ENCODE results near the gene KIF26A. TPM values are rescaled to one million over a fixed set of nuclear protein-coding genes. Genes with fewer than 3 reads are reported as not detected.

KIF26A gene
- total and polyA plus RNA-seq, 2 of the 13 experiments (the other 11 are each of a cell fraction or from before 2014, with no cell fraction given) = not detected

- intact Hi-C loops (cut with micrococcal nuclease; ENCODE audit: unreplicated experiment) (no loop called here), in situ Hi-C loops (cut with HindIII; ENCODE audit: extremely low pct_ligation_motif_present, low pct_unique_long_range_greater_than_20kb) (no loop called here)
- Histone ChIP-seq H4K20me1 (ENCODE audit: insufficient read depth, low read length) (no peaks in the 10 kb centered on the region), H3K27me3 (ENCODE audit: control insufficient read depth in 1 of 2, insufficient read depth in 2 of 2, low read length in 2 of 2) (peaks cover 4 to 29% of the 10 kb centered on the region in 2 experiments), H3K9ac (ENCODE audit: insufficient read depth, low read depth, low read length) (no peak overlapping the region), H3K27ac (ENCODE audit: extremely low read length, insufficient read depth, low read length) (no peak overlapping the region), H3K4me1 (ENCODE audit: insufficient read depth, low read length) (no peaks in the 10 kb centered on the region), H3K4me3 (replicated peaks in 1 of 3; ENCODE audit: insufficient read depth in 1 of 3, low read depth in 2 of 3, low read length in 3 of 3) (no peak overlapping the region), H3K36me3 (replicated peaks in 1 of 2; ENCODE audit: control insufficient read depth in 1 of 2, insufficient read depth in 2 of 2, low read length in 2 of 2) (no peaks in the 10 kb centered on the region), H2AFZ (ENCODE audit: low read length) (no peak overlapping the region), H3K4me2 (ENCODE audit: low read depth, low read length) (no peak overlapping the region), H3K79me2 (ENCODE audit: insufficient read depth, low read length) (no peaks in the 10 kb centered on the region), H3K9me3 (ENCODE audit: low read length) (no peaks in the 10 kb centered on the region)
- ATAC-seq (no peak), DNase-seq (ENCODE audit: low spot score) (no peak), FAIRE-seq (no peak)
- BruUV-seq (replicated peaks) = no TSS peak
- no peak for TF ChIP-seq ZHX2 (IDR thresholded peaks at IDR 0.05; ENCODE audit: low read depth)
- no peak for TF ChIP-seq ZHX2 (CRISPR knock-in tag; IDR thresholded peaks at IDR 0.05; ENCODE audit: borderline replicate concordance)
- no peak for TF ChIP-seq WIZ (CRISPR knock-in tag; IDR thresholded peaks at IDR 0.05)
- TF ChIP-seq UBTF (CRISPR knock-in tag; IDR thresholded peaks at IDR 0.05) = no peak
- TF ChIP-seq NR2C2 (CRISPR knock-in tag; IDR thresholded peaks at IDR 0.05; ENCODE audit: borderline replicate concordance) = no peak
- TF ChIP-seq ZFP36L2 (CRISPR knock-in tag; IDR thresholded peaks at IDR 0.05) = no peak
- no peak for TF ChIP-seq ZNF282 (IDR thresholded peaks at IDR 0.05; ENCODE audit: partially characterized antibody)
- TF ChIP-seq RORA (CRISPR knock-in tag; IDR thresholded peaks at IDR 0.05) = no peak
- no peak for TF ChIP-seq ZNF678 (CRISPR knock-in tag; IDR thresholded peaks at IDR 0.05)
- no peak for TF ChIP-seq ZNF784 (CRISPR knock-in tag; IDR thresholded peaks at IDR 0.05; ENCODE audit: borderline replicate concordance)
- TF ChIP-seq ZNF441 (CRISPR knock-in tag; IDR thresholded peaks at IDR 0.05; ENCODE audit: borderline replicate concordance) = no peak
- TF ChIP-seq ZNF556 (CRISPR knock-in tag; IDR thresholded peaks at IDR 0.05; ENCODE audit: borderline replicate concordance) = no peak
- 3% methylated on average over 7 of the region's 11 CpGs for WGBS (ENCODE audit: low lambda C conversion rate)
- POLR2A ChIA-PET = no interaction called here
- CTCF ChIA-PET (ENCODE audit: low intra/inter-chr PET ratio, low total read pairs) = no interaction called here
Observed at GRCh38 chr14:104115131-104115600, 23.2 kb upstream of the KIF26A start.

Measured in HepG2 (cell line).